Putamen (tissue), 1 donor: ENCODE data around the gene PPFIBP1.
"Not testable (repeated sequence)": the region's sequence is repeated elsewhere in the genome, so short reads cannot be mapped to it uniquely, and the experiment has no call there.

Experiments used
- DNase-seq: peaks from one replicate; pipeline ENCODE4 v3.0.0-alpha.2; 2016; ENCODE audit warnings: low spot score

PPFIBP1 gene

DNA sequence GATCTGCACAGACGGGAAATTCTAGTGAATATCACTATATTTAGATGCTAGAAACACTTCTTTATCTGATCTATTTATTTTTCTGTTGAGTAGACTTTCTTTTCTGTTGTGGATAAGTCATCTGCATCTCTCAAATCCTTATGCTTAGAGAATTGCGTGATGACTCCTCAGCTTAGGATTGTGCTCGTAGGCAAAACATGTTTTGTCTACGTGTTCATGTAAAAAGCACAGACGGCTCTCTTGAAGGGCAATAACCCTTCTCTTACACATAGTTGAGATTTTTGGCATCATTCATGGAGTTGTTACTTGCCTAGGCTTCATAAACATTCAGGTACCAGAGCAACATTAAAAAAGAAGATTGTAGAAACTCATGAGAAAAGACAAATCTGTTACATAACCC lies 18.6 kb downstream of the PPFIBP1 start:
- no peak for DNase-seq

DNA sequence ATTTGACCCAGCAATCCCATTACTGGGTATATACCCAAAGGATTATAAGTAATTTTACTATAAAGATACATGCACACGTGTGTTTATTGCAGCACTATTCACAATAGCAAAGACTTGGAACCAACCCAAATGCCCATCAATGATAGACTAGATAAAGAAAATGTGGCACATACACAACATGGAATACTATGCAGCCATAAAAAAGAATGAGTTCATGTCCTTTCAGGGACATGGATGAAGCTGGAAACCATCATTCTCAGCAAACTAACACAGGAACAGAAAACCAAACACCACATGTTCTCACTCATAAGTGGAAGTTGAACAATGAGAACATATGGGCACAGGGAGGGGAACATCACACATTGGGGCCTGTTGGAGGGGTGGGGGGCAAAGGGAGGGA lies 20.9 kb downstream of the PPFIBP1 start:
- DNase-seq: not testable (repeated sequence)

DNA sequence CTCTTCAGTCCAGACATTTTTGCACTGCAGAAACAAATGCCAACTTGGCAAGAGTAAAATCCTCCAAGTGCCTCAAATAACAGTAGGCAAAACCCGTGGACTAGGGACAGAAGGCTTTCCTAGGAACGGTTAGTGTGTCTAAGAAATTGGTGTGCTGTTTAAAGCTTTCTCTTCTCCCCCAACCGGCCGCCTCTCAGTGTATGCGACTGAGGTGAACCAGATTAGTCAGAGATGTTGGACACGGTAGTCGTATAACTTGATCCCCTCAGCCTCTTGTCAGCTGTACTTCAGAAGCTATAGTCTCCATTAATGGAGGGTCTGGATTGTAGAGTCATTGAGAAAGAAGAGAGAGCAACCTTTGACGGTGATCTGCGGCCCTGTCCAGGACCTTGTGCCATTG lies 21.7 kb downstream of the PPFIBP1 start:
- DNase-seq: no peak

DNA sequence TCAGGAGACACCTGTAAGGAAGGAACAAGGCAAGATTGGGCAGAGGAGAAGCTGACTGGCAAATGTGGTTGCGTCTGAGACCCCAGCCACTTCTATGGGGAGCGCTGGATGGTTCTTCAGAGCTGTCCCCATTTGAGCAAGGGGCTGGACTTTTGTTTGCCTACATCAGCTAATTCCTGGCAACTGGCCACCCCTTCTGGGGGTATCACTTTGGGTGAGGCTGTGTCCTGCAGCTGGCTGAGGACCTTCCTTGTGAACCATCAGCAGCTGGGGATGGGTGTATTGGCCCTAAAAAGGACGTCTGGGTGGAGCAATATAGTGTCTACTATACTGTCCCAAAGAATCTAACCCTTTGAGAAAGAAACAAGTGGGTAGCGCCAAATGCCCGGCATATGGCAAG lies 23.6 kb downstream of the PPFIBP1 start:
- DNase-seq: no peak

DNA sequence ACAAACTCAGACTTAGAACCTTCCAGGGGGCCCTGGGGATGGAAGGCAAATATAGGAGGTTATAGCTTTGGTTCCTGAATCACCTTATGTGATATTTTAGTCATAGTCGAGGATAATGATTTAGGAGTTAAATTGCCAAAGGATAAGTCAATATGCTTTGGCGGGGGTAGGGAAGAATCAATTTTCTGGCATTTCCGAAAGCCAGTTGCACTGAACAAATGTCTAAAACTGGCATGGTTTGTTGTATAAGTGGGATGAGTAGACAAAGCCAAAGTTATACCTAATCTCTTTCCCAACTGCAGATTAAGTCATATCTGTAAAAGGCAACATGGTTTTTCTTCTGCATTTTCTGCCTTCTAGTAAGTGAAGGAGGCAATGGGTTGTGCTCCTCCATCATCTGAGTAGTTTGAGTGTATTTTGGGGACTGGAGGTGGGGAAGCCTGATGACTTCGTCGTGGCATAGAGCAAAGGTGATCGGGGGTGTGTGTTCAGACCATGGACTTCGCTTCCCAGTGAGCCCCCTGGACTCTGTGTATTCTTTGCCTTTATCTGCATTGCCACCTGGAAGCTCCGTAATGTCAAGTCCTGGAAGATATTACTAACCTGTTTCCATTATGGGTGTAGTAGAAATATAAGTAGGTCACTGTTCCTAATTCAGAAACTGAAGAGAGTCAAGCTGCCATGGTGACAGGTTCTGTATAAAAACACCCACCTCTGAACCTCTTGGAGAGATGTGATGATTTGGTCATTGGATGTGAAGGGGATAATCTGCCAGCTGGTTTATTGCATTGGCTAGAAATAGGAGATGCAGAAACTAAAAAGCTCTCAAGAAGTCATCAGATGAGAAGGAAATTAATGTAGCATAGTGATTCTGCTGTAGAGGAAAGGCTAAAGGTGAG lies 24.5 kb downstream of the PPFIBP1 start:
- DNase-seq: no peak

DNA sequence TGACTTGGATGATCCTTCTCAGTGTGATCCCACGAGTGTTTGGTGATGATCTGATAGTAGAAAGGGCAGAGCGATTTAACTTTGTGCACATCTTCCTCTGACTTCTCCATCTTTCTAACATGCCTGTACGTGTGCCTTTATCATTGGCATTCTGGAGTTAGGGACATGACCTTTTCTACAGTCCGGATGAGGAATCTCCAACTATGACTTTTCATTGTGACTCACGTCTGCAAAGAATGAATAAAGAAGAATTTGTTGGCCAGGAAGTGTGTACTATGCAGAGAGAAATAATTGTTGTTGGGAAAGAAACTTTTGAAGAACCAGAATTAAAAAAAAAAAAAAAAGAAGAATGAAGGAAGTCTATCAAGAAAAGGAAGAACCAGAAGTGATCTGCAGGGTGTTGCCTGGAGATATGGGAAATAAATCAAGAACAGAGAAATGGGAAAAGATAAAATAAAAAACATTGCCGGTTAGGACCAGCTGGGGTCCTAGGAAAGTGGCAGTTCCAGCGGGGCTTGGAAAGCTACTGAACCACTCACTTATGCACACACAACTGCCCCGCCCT lies 25.3 kb downstream of the PPFIBP1 start:
- DNase-seq: no peak

DNA sequence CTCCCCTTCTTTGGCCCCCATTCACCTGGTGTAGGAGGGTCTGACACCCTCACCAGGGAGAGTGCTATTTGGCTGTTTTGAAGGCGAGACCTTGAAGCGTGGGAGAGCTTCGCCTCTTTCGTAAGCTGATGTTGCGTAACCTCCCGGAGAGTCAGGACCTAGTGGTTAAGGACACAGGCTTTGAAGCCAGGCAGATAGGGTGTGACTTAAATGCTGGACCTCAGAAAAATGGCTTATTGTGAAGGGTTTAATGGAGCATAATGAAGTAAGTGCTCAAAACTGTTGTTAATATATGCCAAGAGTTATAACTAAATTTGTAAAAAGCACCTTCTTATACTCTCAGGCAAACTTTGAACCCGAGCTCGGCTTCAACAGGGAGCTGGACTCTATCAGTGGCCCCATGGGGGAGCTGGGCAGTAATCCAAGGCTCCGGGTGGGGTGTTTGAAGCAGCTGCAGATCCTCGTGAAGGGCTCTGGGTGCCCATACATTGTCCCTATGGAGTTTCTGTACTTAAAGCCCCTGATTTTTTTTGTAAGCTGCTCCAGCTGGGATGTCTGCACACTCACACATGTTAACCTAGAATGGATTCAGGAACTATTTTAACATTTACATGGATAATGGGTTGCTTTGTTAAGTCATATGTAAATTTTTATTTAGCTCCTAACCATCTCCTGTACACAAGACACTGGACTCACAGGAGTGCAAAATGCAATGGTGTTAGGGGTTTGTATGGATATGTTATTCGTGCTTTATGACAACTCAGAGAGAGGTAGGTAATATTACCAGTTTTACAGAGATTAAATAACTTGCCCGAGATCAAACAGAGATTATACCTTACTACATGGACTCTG lies 26.0 kb downstream of the PPFIBP1 start:
- DNase-seq: peak; percentile 49

DNA sequence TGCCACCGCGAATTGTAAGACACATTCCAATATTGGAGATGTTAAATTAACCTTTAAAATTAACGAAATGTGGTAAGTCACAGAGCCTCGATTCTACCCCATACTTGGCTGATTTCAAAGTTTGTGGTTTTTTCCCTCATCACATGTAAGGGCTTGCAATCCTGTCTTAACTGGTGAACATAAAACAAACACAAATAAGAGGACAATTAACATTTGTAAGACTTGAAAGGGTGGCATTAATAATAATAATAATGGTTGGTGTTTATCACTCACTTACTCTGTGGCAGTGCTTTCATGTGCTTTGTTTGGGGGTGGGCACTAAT lies 26.6 kb downstream of the PPFIBP1 start:
- DNase-seq: no peak

DNA sequence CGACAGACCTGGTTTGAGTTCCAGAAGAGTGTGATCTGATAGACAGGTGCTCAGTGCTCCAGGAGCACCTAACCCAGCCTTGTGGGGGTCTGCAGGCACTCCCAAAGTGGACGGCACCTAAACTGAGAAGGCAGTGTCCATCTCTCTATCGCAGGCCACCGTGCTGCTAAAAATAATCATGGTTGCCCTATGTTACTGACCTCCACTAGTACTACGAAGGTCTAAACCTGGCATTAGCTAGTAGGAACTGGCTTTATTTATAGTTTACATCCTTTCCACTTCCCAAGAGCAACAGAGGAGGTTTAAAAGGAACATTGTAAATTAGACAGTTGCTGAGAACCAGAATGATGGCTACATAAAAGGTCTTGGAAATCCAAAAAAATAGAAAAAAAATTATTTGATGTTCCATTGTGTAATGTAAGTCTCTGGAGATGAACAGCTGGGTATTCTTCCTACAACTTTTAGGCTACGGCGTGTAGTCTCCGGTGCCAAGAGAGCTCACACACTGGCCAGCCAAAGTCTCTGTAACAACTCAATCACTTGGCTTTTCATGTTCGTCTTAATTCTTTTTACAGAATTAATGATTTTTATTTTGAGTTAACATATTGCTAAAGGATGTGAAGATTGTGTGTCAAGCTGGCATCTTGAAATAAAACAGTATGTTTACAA lies 27.3 kb downstream of the PPFIBP1 start:
- no peak for DNase-seq

DNA sequence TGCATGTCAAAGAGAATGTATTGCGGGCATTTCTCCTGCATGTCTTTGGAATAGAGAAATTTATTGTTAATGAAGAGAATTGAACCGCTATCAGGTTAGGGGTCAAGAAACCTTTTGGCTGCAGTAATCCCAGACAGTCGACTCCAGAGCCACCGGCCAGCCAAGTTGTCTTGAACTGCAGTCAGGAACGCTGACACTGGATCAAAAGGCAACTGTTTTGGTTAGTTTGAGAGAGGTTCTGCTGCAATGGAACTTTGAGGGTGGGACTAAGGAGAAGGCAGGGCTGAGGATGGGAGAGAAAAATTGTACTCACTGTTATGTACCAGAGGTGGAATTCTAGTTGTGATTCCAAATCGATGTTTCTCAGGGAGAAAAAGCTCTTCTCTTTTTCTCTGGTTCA lies 28.2 kb downstream of the PPFIBP1 start:
- DNase-seq: peak; percentile 52

DNA sequence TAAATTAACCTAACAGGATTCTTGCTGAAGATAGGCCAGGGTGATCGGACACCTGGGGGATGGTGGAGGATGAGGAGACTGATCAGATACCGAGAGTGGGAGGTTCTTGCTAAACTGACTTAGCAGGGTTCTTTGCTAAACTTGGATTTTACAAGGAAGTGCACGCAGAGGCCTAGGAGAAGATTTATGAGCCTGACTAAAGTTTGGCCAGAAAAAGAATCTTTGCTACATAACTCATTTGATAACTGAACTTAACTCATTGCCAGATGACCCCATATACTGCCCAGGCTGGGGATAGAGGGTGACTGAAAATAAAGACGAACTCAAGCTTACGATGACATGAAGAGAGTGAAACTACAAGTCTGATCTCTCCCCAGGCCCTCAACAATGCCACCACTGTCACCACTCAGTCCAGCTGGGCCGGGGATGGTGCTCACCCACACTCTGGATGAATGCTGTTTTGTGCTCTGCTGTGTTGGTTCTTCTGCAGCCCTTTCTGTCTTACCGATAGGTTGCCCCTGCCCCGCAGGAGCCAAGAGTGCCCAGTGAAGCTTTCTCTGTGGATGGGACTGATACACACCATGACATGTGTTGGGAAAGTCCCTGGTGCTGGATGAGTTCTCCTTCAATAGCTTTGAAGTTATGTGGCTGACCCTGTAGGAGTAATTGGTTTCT lies 29.0 kb downstream of the PPFIBP1 start:
- peak; percentile 95 for DNase-seq

DNA sequence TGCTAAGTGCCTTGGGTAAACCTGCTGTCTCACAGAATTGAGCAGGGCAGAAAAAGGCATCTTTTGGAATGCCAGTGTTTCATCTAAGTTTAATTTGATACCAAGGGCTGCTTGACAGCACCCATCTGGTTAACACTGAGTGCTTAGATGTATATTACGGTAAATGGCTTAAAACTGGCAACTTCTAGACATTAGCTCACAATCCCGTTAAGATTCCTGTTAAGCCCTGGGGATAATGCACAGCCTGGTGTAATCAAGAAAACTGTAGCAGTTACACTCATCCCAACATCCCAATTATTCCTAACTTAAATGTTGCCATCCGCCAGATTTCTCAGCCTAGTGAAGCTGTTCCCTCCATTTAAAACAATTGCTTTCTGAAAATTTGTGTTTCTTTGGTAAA lies 29.9 kb downstream of the PPFIBP1 start:
- DNase-seq: no peak

DNA sequence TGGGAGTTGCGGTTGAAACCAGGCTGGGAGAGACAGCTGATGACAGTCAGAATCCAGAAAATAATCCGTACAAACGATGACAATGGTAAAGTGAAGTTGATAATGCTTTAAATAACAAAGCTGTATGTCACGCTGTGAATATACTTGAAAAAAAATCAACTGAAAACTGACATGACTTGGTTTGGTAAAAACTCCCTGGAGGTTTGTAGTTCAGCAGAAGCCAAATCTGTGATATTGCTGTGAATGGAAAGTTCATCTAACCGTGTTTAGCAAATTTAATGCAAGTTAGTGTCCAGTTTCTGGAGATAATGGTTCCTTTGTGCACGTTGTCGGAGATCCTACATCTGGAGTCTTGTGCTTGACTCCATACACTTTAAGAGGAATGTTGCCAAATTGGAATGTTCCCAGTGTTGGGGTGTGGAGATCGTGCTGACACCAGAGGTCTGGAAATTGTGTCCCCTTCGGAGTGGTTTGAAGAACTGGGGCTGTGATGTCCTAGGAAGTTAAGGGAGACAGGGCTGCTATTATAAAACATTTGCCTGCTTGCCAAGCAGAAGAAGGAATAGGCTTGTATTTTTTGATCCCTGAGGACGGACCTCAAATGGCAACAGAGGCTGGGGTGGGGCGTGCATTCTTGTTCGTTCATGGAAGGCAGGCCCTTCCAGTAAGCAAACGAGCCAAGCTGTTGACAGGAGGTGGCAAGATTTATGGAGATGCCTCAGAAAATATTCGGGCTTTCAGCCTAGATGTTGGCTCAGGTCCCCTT lies 30.6 kb downstream of the PPFIBP1 start:
- DNase-seq: peak; percentile 91

DNA sequence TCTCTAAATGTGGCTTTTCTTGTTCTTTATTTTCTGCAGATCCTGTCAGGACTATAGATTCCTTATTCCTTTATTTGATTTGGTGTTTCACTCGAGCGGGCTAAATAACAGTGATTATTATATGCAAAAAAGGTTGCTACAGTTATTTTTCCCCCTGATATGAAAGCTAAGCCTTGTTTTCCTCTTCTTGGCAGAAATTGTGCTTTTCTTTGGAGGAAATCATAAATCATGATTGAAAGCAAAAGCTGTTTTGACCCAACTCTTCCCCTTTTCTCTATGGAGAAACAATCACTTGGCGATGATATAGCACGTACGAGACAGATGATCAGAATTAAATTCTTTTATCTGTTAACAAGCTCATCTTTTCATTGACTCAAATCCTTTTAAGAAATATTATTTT lies 31.4 kb downstream of the PPFIBP1 start:
- peak; percentile 48 for DNase-seq

DNA sequence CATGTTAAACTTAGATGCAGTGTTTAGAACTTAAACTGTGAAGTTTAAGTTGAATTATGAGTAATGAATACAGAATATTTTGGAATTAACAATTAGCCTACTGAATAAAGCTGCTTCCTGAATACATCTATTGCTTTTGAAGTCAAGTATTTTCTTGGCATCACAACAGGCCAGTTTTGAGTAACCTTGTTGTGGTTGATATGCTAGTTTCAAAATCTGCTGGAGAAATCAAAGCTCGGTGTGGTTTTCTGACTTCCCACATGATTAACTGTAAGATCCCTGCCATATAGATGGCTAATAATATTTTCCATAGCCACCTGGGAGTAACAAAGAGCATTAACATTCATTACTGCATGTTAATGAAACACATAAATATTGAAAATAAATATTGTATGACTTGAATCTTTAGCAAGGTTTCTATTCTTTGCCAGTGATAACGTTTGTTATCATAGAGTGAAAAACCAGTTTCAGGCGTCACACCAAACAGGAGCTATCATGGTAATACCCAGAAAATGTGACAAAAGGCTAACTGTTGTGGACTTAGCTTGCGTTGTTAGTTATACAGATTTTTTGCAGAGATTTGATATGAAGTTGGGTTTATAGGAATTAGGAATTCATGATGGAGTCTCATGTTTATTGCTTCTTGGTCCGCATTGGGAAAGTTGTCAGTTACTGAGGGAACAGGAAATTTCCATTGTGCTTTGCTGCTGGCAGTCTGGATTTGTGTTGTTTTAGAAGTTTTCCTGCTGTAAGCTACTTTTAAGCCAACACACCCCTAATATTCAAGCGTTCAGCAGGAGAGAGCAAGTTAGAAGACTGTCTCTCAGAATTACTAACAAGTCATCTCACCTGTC lies 32.1 kb downstream of the PPFIBP1 start:
- DNase-seq: no peak

DNA sequence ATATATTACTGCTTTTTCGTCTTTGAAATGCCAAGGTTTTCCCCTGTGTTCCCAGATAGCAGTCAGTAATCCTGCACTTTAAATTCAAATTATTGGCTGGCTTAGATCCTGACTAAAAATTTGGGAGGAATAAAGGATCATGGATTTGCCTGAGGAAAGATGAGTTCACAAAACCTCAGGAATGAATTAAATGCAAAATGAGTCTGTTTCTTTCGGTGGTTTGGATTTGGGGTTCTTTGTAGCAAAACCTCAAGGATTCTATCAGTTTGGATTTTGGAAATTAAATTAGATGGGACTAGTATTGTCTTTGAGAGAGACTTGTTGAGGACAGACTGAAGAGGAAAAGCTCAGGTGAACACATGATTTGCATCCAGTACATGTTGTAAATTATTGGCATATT lies 36.1 kb downstream of the PPFIBP1 start:
- DNase-seq: no peak

DNA sequence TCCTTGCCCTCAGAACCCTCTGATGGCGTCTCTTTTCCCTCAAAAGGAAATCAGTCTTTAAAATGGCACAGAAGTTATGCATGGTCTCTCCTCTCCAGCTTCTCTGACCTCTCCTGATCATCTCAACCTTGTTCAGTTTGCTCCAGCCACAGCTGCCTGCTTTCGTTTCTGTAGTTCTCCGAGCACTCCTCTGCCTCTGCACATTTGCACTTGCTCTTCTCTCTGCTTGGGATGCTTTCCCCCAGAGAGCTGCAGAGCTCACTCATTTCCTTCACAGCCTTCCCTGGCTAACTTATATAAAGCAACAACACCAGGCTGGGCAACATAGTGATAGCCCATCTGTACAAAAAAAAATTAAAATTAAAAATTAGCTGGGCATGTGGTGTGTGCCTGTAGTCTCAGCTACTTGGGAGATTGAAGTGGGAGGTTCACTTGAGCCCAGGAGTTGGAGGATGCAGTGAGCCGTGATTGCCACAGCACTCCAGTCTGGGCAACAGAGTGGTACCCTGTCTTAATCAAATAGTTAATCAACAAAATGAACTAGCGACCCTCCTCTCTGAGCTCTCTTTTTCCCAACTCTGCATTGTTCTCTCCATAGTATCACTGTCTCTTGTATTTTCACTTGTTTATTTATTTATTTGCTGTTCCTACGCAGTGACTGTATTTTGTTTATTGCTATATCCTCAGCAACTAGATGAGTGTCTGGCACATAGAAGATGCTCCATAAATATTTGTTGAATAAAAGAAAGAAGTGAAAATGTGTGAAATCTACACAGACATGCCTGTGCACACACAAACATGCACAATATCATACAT lies 37.7 kb downstream of the PPFIBP1 start:
- no peak for DNase-seq

DNA sequence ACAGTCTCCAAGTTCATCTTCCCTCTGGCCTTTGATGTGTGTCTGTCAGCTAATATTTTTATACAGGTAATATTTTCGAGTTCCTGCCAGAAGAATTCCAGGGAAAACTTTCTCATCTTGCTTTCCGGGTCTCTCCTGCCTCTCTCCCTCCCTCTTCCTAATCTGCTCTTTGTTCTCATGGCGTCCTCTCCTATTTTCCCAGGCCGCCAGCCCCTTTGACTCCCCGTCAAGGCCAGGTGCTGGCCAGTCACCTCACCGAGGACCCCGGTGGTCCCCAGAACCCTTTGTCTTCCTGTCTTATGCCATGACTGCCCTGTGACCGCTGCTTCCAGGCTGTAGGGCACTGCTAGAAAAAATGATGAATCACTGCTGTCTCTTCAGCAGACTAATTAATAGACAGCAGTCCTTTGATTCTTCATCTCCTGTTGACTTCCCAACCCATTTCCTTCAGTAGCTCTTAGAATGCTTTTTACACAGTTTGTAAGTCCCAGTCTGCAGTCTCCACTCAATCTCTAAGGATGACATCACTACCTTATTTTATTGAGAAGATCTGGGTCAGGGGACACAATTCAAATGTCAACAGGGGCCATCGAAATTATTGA lies 40.7 kb downstream of the PPFIBP1 start:
- no peak for DNase-seq

DNA sequence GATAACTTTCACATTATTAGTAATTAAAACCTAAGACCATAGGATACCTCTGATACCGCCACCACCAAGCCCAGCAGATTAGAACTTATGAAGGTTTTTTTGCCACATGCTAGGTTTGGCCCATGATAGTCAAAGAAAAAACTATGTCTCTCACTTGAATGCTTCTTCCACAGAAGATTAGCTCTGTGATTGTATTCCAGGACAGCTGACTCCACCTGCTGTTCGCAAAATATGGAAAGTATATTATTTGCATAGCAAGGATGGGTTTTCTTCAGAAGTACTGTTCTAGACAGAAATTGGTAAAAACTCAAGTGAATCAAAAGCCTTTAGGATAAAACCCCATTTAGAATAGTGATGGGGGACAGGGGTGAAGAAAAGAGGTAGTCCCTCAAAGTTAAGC lies 42.2 kb downstream of the PPFIBP1 start:
- DNase-seq: no peak
